ENCODE data around the gene NECTIN2. TPM values are rescaled to one million over a fixed set of nuclear protein-coding genes. Genes with fewer than 3 reads are reported as not detected.
"Not testable (repeated sequence)": the region's sequence is repeated elsewhere in the genome, so short reads cannot be mapped to it uniquely, and the experiment has no call there.

The NECTIN2 gene
- total RNA-seq, 6 experiments from 2014 or later, result 63.5 to 127 (median 87.4) TPM

GRCh38 chr19:44879309-44880065 is 33.4 kb downstream of the NECTIN2 start:
- H3K36me3 ChIP-seq, result peaks cover 0 to 32% (median 7%) of the 10 kb centered on the region in 4 donors
- TF ChIP-seq POLR2A (IDR thresholded peaks at IDR 0.05), result no peak
- TF ChIP-seq, protein P1, sequence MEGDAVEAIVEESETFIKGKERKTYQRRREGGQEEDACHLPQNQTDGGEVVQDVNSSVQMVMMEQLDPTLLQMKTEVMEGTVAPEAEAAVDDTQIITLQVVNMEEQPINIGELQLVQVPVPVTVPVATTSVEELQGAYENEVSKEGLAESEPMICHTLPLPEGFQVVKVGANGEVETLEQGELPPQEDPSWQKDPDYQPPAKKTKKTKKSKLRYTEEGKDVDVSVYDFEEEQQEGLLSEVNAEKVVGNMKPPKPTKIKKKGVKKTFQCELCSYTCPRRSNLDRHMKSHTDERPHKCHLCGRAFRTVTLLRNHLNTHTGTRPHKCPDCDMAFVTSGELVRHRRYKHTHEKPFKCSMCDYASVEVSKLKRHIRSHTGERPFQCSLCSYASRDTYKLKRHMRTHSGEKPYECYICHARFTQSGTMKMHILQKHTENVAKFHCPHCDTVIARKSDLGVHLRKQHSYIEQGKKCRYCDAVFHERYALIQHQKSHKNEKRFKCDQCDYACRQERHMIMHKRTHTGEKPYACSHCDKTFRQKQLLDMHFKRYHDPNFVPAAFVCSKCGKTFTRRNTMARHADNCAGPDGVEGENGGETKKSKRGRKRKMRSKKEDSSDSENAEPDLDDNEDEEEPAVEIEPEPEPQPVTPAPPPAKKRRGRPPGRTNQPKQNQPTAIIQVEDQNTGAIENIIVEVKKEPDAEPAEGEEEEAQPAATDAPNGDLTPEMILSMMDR (IDR thresholded peaks at IDR 0.05), result no peak
- H3K27ac ChIP-seq, result no peak overlapping the region
- no peaks in the 10 kb centered on the region for H3K4me1 ChIP-seq
- H3K27me3 ChIP-seq, result no peaks in the 10 kb centered on the region
- H3K9me3 ChIP-seq, result no peaks in the 10 kb centered on the region
- DNase-seq (no peak), ATAC-seq (peak in 2 of 4 donors; percentile 3 to 7)
- H3K4me3 ChIP-seq, result no peak overlapping the region
- intact Hi-C loops (cut with DNase I), result loop anchor here in 1 of 2 donors (10.0 kb wide), 1 partner anchor 185 kb away; no protein-coding TSS in a partner anchor
- 75% methylated on average over 3 of the region's 18 CpGs for WGBS (ENCODE audit: insufficient coverage, low coverage, low lambda C conversion rate, missing lambda C conversion rate)

- H3K27ac ChIP-seq, result no peak overlapping the region
- DNase-seq, result no peak
- H3K36me3 ChIP-seq, result peaks cover 0 to 28% (median 3%) of the 10 kb centered on the region in 4 donors
- no peaks in the 10 kb centered on the region for H3K4me1 ChIP-seq
- no peak for ATAC-seq
- H3K27me3 ChIP-seq, result no peaks in the 10 kb centered on the region
- no peak overlapping the region for H3K4me3 ChIP-seq
- 98% methylated on average over 10 of the region's 15 CpGs for WGBS (ENCODE audit: insufficient coverage, low coverage, low lambda C conversion rate, missing lambda C conversion rate)
- H3K9me3 ChIP-seq, result no peaks in the 10 kb centered on the region
- intact Hi-C loops (cut with DNase I), result loop anchor here in 1 of 2 donors (10.0 kb wide), 1 partner anchor 183 kb away; no protein-coding TSS in a partner anchor
- TF ChIP-seq, protein P1 (IDR thresholded peaks at IDR 0.05), result no peak
- no peak for TF ChIP-seq POLR2A (IDR thresholded peaks at IDR 0.05)
These were observed 36.0 kb downstream of the NECTIN2 start for GRCh38 chr19:44882063-44882462.

DNA sequence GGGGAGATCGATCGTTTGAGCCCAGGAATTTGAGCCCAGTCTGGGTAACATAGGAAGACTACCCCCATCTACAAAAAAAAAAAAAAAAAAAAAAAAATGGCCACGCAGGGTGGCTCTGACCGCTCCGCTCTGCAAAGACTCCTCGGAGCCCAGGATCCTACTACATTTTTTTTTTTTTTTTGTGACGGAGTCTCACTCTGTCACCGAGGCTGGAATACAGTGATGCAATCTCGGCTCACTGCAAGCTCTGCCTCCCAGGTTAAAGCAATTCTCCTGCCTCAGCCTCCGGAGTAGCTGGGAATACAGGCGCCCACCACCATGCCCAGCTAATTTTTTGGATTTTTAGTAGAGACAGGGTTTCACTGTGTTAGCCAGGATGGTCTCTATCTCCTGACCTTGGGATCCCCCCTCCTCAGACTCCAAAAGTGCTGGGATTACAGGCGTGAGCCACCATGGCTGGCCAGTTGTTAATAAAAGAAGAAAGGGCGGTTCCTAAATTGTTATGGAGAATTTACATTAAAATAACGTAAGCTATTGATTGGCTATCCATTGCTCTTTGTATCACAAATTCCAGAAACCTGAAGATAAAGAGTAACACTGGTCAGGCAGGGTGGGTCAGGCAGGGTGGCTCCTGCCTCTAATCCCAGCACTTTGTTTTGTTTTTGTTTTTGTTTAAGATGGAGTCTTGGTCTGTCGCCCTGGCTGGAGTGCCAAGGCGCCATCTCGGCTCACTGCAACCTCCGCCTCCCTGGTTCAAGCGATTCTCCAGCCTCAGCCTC is 36.7 kb downstream of the NECTIN2 start:
- H3K4me1 ChIP-seq, H3K27ac ChIP-seq, ATAC-seq, H3K4me3 ChIP-seq, H3K9me3 ChIP-seq, H3K27me3 ChIP-seq, DNase-seq: not testable (repeated sequence)
- 90% methylated on average over 10 of the region's 19 CpGs for WGBS (ENCODE audit: insufficient coverage, low coverage, low lambda C conversion rate, missing lambda C conversion rate)
- peaks cover 0 to 31% (median 3%) of the 10 kb centered on the region in 4 donors for H3K36me3 ChIP-seq
- intact Hi-C loops (cut with DNase I), result loop anchor here in 1 of 2 donors (10.0 kb wide), 1 partner anchor 182 kb away; no protein-coding TSS in a partner anchor

DNA sequence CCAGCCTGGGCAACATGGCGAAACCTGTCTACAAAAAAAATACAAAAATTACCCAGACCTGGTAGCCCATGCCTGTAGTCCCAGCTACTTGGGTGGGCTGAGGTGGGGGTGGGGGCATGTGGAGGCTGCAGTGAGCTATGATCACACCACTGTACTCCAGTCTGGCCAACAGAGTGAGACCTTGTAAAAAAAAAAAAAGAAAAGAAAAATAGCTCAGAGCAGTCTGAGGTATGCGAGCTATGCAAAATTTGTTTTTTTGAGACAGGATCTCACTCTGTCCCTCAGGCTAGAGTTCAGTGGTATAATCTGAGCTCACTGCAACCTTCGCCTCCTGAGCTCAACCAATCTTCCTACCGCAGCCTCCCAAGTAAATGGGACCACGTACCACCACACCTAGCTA is 37.8 kb downstream of the NECTIN2 start:
- 93% methylated on average over 5 of the region's 5 CpGs for WGBS (ENCODE audit: insufficient coverage, low coverage, low lambda C conversion rate, missing lambda C conversion rate)
- no peak for DNase-seq
- Histone ChIP-seq H3K4me1 (no peaks in the 10 kb centered on the region), H3K27ac (no peak overlapping the region), H3K4me3 (no peak overlapping the region), H3K36me3 (peaks cover 0 to 30% (median 4%) of the 10 kb centered on the region in 4 donors), H3K9me3 (no peaks in the 10 kb centered on the region), H3K27me3 (no peaks in the 10 kb centered on the region)
- intact Hi-C loops (cut with DNase I), result loop anchor here in 1 of 2 donors (10.0 kb wide), 1 partner anchor 181 kb away; no protein-coding TSS in a partner anchor
- ATAC-seq, result no peak
- no peak for TF ChIP-seq POLR2A (IDR thresholded peaks at IDR 0.05)
- TF ChIP-seq, protein P1 (IDR thresholded peaks at IDR 0.05), result no peak

Data from right lobe of liver (tissue), 6 donors.